GM18868 (cell line): Measurements from ENCODE around the gene PRPF40B.
"Not testable (repeated sequence)": the region's sequence is repeated elsewhere in the genome, so short reads cannot be mapped to it uniquely, and the experiment has no call there.

Experiments used
- ATAC-seq: cut with Tn5 transposase; IDR thresholded peaks from one replicate; pipeline ENCODE4 v1.9.1; 2021; ENCODE audit warnings: mild to moderate bottlenecking, moderate library complexity; ENCODE audit not compliant: unreplicated experiment

The PRPF40B gene

DNA sequence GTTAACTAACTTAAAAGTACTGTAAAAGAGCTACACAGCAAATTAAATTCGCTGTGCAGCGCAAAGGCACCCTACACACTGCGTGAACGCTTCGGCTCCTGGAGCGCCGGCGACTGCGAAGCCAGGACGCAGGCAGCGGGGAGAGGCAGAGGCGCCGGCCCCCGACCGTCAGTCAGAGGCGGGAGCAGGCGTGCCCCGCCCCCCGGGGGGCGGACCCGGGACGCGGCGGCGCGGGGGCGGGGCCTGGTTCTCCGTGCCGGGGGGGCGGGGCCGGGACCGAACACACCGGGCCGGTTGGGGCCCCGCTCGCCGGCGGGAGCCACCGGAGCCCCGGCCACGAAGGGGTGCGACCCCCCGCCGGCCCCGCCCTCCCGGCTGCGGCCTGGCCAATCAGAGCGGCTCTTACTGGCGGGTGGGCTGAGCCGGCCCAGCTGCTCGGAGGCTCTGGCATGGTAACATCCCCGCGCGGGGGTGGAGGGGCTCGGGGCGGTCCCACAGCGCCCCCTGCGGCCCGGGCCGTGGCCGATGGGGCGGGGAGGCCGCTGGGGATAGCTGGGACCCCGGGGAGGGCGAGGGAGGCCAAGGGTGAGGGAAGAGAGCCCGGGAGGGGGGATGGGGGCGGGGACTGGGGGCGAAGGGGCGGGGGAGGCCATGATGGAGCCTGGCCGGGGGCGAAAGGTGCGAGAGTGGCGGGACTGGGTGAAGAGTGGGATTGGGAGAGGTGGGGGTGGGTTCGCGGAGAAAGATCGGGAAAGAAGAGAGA, at the start of gene PRPF40B:
Gene PRPF40B, plus strand, starts transcription at position 420 of the 763 bp plus-strand sequence. Its CDS starts 30 bp downstream, at position 450.
- ATAC-seq, result peak; percentile 80

GRCh38 chr12:49577589-49578315, 45.6 kb upstream of the PRPF40B start:
- no peak for ATAC-seq

DNA sequence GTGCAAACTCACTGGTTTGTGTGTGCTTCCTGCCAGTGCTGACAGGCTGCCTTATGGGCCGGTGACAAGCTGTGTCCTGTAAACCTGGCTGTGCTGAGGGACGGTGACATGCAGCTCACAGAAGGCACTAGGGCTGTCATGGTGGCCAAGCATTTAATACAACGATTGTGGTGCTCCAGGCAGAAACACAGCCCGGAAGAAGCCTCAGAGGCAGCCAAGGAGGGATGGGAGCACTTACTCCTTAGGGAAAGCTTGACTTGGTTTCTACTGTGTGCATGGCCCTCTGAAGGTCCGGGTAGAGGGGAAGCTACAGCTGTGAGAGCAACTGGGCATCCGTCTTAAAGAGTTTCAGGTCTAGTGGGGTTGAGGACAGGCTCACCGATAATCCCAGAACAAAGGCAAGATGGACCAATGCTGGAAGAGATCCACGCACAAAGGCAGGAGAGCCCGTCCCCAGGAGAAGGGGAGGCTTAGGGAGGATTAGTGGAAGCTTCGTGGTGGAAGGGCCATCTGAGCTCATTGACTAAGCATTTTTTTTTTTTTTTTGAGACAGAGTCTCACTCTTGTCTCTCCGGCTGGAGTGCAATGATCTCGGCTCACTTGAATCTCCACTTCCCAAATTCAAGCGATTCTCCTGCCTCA, 44.8 kb upstream of the PRPF40B start:
- ATAC-seq, result no peak

GRCh38 chr12:49580572-49581535, 42.5 kb upstream of the PRPF40B start:
- no peak for ATAC-seq

DNA sequence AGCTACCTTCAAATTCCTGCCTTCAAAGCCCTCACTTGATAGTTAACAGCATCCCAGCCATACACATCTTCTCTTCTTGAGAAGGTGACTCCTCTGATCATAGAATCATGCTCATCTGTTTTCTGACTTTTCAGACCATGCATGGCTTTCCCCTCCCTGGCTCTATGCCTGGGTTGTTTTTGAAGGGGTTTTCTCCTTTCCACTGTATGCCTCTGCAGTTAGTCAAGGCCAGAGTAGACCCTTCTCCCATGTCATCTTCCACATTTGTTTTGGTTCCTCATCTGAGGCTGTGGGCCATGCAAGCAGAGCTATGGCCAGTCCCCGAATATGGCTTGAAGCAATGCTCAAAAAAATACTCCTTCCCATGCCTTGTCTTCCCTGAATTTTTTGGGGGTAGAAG, 41.2 kb upstream of the PRPF40B start:
- ATAC-seq, result peak; percentile 71

- no peak for ATAC-seq
These were observed 40.5 kb upstream of the PRPF40B start for GRCh38 chr12:49582850-49583249.

GRCh38 chr12:49583366-49584094, 39.8 kb upstream of the PRPF40B start:
- ATAC-seq, result no peak

DNA sequence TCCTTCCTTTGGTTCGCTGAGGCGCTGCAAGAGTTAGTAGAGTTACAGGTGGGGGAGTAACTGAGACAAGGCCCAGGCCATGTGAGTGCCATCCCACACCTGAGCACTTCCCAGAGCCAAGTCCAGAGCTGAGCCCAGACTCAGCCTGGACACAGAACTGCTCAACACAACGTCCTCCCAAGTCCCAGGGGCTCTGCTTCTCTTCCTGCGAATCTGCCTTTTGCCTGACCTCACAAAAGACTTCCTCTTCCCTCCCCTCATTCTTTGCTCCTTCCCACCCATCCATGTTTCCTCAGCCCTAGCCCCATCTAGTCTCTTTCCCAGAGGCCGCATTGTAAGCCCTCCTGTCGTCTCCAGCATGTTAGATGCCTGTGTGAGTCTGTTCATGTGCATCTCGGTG, 38.8 kb upstream of the PRPF40B start:
- ATAC-seq, result no peak

DNA sequence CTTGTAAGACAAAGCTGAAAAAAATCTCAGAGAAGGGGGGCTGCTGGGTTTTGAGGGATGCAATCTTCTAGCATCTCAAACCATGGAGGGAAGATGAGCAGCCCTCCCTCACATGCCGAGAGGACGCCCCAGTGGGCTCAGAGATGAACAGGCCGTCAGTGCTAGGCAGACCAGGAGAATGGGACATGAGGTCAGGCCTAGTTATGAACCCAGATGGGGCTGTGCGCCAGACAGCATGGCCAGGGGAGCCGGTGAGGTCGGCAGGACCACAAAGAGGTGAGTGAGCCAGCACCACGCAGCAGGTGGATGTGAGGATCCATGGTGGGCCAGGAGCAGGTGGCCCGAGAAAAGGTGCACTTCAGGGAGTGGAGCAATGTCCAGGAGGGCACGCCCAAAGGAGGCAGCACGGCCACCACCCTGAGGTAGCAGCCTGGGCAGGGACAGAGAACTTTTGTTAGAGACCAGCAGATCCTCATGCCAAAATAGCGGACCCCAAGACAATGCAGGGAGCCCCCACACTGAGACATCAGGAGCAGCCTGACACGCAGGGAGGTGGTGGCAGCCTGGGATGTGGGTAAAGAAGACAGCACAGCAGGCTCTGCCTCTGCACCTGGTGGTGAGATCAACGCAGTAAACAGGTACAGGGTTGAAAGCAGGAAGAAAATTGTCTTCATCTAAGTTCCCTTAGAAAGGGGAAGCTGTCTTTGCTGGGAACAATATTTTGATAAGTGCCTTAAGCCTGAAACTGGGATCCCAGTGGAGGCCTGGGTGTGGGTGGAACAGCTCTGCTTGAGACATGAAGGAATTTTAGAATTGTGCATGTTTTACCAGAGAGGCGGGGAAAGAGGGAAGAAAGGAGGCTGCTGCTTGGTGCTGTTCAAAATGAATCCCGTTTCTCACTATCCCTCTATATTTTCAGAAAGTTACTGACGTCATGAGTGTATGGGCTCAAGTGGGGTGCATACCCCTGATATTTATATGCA, 37.6 kb upstream of the PRPF40B start:
- no peak for ATAC-seq

DNA sequence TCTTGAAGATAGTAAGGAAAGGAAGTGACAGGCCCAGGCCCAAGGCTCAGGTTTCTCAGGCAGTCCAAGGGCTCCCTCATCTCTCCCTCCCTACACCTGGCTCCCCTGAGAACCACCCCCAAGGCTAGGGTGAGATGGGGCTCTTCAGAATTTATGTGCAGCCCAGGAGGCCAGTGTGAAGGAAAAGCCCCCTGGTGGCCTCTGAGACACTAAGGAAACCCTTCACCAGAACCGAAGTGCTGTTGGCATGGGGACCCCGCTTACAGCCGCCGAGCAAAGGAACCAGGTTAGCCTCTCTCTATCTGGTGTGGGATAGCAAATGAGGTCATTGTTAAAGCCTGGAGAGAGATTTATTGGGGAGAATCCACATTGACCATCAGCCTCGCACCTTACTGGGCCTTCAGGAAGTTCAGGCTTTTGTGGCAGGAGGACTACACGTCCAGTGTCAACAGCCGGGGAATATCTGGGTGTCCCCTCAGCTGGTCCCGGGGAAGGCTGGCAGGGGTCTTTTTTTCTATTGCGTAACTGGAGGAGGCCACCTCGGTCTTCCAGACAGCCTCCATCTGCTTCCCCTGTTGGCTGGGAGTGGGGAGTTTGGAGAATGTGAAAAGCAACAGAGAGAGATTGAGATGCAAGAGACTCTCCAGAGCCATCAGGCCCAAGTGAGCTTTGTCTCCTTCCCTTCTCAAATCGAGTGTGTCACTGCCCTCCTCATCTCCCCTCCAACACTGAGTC, 36.0 kb upstream of the PRPF40B start:
- ATAC-seq, result no peak

DNA sequence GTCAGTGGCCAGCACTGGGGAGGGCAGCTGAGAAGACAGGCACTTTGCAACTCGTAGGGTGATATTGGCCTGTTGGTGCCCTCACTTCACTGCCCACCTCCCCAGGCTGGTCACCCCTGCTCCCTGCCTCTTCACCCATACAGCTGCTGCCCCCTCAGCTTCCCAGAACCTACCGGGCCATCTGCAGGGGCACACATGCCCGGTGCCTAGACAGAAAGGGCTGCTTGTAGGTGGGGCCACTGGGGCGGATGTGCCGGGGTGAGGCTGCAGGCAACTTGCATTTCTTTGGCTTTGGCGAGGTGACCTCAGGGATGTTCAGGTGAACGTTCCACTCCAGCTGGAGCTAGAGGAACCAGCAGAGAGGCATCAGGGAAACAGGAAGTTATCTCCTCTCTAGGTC, 35.1 kb upstream of the PRPF40B start:
- ATAC-seq, result no peak

- ATAC-seq, result no peak
These were observed 34.4 kb upstream of the PRPF40B start for GRCh38 chr12:49588721-49589516.

GRCh38 chr12:49598527-49598926, 24.8 kb upstream of the PRPF40B start:
- ATAC-seq, result no peak

GRCh38 chr12:49599961-49600360, 23.4 kb upstream of the PRPF40B start:
- ATAC-seq, result no peak

DNA sequence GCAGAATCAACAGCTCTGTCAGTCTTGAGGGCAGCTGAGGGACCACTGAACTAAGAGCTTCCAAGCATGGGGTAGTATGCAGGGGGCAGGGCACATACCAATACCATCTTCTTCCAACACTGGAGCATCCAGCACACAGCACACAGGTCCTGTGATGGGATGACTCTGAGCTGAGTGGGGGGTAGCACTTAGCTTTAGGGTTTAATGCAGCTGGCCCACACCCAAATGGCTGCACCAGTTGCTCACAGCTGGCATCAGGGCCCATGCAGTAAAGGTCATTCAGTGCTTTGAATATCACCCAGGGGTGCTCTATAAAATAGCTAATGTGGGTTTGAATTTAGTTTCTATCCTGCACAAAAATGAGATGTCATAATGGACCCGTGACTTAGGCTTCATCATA, 19.6 kb upstream of the PRPF40B start:
- ATAC-seq, result no peak

DNA sequence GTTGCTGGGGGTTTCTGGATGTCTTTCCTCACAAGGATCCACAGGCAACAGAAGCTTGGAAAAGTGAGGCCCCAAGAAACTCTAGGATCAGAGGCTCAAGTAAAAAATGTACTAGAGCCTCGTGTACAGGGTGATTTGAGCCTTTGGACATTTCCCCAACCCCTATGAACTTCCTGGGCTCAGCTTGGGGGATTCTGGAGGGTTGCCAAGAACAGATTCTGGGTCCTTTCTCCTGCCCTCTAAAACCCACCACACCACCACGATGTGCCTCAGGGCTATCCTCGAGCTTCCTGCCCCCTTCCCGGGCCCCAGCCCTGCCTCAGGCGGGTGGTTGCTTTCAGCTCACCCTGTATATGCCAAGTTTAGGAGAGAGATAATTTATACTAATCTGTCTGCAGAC, 18.5 kb upstream of the PRPF40B start:
- no peak for ATAC-seq

GRCh38 chr12:49605539-49605938, 17.8 kb upstream of the PRPF40B start, which contains the start of gene FAM186B:
FAM186B (minus strand) TSS chr12:49605639; CDS start chr12:49605477, 162 bp downstream.
- not testable (repeated sequence) for ATAC-seq
